Measurements from ENCODE around the gene HSPA1B.
"Not testable (repeated sequence)": the region's sequence is repeated elsewhere in the genome, so short reads cannot be mapped to it uniquely, and the experiment has no call there.

The HSPA1B gene

DNA sequence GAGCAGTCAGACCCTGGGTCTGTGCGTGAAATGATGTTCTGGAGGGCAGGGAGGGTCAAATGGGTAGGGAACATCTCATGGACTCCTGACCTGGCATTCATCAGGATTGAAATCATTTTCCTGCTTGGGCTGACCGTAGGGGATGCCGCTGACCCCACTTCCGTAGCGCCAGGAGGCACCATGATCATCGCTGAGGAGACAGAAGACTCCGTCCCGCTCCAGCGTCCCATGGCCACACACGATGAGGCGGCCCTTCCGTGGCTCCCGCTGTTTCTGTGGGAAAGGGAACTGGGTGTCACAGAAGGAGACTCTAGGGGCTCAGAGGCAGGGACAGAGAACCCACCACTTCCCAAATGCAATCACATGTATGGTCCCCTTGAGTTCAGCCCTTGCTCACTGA, 32.8 kb downstream of the HSPA1B start:
- no peak for DNase-seq

DNA sequence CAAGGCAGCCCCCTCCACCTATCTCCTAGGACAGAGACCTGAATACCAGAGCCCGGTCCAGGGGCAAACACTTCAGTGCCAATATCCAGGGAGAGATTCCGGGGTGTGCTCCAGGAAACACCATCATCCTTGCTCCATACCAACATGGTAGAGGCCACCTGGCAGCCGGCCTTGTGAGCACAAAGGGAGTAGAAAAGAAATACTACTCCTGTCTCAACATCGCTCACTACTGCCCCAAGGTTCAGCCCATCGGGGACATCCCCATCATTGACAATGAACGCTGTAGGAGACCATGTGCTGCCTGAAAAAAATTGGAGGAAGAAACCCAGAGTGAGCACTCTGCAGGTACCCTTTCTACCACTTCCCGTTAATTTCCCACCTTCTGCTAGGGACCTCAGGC, 33.6 kb downstream of the HSPA1B start:
- DNase-seq: no peak

DNA sequence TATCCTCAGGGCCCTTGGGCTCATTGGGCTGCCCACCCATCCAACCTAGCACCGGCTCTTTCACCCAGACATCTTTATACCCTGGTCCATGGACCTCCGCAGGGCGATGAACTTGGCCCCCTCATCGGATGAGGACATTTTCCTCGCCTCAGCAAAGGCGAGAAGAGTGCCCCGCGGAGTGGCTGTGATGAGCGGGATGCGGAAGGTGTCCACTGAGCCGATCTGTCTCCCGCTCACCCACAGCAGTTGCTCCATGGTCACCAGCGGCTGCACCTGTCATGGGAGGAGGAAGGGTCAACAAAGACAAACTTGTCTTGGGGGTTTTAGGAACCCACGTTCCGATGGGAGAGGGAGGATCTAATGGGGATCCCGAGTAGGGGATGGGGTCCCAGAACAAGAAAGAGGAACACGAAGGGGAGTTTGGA, 34.4 kb downstream of the HSPA1B start:
- no peak for DNase-seq

DNA sequence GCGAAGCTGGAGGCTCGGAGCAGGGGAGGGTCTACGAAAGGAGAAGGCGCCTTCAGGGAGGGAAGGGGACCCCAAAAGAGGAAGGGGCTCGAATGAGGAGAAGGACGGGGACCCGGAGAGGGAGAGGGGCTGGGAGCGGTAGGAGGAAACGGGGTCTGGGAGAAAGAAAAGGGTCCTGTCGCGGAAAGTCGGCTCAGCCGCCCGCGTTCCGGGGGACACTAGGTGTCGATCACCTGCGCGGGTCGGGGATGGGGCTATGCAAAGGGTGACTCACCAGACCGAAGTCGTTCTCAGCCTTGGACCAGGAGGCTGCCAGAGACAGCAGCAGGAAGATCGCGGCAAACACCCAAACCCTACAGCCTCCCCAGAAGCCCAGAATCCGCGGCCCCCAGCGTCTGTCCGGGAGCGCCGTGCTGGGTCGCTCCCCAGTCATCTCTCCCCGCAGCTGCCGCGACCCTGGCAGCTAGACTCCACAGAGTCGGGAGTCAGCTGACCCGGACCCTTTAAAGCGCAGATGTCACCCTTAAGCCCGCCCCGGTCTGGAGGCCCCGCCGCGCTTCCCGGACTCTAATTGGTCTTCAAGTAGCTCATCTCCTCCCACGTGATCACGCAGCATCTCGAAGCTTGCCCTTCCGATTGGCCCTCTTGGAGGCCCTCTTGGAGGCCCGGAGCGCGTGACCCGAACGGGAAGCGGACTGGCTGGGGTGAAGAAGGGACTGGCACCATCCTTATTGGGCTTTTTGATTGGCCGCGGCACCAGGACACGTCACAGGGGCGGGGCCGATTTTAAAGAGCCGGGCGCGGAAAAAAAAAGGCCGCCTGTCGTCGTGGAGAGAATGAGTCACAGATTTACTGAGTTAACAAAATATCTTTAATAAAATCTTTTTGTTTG, 35.1 kb downstream of the HSPA1B start, which contains the start of gene NEU1:
NEU1 (minus strand) TSS at position 478 of the 892 bp plus-strand sequence; CDS start at position 433, 45 bp downstream.
- peak; percentile 96 for DNase-seq

DNA sequence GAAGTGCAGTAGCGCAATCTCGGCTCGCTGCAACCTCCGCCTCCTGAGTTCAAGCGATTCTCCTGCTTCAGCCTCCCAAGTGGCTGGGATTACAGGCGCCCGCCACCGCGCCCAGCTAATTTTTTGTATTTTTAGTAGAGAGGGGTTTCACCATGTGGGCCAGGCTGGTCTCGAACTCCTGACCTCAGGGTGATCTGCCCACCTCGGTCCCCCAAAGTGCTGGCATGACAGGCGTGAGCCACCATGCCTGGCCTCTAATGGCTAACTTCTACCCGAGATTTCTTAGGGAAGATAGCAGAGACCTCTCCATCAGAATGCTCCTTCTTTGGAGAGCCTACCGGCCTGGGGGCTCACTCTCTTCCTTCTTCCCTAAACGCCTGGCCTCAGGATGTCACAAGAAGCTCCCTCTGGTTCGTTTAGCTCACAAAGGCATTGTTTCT, 36.6 kb downstream of the HSPA1B start:
- DNase-seq: not testable (repeated sequence)

DNA sequence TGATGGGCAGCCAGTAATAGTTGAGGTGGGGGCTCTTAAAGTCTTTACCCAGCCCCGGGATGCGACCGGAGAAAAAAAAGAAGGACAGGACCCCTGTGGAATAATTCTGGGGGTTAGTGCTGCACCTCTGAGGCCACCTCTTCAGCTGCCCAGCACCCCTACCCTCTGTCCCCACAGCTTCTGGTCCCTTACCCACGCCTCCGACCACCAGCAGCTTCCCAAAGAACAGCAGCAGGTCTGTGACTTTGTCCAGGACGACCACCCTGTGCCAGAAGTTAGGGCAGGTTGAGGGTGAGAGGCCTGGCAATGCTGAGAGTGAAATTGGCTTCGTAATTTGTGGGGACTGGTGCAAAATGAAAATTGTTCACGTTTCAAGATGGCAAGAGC, 37.3 kb downstream of the HSPA1B start:
- DNase-seq: no peak

DNA sequence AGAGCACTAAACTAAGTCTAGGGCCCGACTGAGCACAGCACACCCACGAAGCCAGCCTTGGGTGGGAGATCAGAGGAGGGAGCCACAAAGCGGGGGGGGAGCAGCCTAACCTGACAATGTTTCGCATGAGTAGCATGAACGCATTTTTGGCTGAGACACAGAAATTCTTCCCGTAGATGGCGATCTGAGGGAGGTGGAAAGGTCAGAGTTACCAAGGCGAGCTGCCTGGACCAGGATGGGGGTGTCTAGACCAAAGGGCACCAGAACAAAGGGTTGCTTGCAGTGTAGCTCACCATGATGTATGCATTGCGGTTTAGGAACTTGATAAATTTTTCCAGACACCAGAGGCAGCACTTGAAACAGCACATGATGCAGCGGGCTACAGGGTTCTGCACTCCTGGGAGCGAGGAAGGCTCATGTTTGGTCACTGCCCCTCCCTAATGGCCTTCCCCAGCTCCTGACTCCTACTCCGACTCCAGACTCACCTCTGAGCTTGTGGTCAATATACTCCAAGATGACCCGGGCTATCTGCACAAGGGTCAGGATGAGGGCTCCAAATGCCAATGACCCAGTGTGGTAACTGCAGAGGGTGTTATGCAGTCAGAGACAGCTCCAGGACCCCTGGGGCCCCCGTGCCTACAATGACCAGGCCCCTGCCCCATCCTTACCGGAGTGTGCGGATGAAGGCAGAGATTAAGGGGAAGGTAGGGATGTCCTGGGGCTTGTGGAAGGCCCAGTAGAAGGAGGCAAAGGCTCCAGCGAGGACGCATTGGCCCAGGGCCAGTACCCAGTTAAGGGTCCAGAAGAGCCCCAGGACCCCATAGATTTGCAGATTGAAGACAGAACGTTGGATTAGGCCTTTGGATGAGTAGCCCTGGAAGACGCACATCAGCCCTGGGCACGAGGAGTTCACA, 37.9 kb downstream of the HSPA1B start:
- DNase-seq: no peak

DNA sequence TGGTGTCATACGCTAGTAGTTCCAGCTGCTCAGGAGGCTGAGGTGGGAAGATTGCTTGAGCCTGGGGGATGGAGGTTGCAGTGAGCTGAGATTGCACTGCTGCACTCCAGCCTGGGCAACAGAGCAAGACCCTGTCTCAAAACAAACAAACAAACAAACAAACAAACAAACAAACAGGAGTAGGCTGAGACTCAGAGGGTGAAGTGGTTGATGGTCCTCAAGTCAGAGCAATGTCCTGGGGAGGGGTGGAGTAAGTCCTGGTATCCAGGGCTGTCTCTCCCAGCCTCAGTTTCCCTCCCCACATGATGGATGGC, 41.1 kb downstream of the HSPA1B start:
- not testable (repeated sequence) for DNase-seq

DNA sequence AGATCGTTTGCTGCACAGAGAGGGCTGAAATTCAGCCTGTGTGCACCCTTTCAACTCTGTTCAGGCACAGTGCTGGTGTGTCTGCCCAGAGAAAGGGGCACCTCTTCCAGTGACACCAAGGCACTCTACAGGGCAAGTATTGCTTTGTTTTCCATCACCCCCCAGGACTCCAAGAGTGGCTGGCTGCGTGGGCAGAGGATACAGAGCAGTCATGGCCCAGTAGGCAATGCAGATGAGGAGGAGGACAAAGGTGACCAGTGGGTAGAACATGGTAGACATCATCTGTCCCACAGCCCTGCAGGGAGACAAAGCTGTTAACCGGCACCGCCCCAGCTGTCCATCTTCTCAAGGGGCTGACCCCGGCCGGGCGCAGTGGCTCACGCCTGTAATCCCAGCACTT, 41.8 kb downstream of the HSPA1B start:
- DNase-seq: no peak

DNA sequence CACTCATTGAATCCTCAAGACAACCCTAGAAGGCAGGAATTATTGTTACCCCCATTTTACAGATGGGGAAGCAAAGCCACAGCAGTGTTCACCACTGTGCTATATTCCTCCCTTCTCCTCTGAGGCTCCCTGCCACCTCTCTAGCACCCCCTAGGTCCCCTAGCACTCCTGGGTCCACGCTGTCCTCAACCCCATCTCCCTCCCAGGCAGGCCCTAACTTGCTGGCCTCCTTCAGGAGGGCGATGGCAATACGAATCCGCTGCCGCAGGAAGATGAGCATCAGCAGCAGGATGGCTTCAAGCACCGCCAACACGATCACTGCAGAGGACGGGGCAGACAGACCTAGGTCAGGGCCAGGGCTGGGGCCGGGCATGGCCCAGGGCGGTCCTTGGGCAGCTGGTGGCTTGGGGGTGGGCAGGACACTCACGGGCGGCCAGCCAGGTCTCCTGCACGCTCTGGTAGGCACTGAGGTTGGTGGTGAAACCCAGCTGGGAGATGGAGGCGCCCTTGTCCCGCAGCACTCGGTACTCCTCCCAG, 42.9 kb downstream of the HSPA1B start:
- no peak for DNase-seq

DNA sequence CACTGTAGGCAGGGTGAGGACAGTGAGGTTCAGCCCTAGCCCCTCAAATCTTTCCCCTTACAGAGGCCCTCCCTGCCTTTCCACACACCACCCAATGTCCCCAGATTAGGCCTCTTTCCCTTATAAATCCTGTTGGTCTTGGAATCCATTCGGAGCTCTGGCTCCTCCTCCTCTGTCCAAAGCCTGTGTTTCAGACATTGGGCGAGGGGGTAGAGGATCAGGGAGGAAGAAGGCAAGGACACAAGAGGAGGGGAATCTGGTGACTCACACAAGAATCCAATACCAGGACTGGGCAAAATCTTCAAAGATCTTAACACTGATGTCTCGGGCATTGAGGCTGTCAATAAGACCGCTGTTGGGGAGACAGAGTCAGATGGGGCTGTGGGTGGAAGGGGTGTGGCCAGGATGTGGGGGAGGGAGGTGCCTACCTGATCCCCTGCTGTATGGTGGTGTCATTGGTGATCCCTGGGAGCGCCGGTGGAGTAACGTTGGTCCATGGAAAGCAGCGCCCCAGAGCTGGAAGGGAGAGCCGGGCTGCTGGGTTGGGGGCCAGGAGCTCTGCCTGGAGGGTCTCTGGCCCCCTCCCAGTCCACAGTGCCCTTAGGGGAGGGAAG, 43.6 kb downstream of the HSPA1B start:
- DNase-seq: no peak

DNA sequence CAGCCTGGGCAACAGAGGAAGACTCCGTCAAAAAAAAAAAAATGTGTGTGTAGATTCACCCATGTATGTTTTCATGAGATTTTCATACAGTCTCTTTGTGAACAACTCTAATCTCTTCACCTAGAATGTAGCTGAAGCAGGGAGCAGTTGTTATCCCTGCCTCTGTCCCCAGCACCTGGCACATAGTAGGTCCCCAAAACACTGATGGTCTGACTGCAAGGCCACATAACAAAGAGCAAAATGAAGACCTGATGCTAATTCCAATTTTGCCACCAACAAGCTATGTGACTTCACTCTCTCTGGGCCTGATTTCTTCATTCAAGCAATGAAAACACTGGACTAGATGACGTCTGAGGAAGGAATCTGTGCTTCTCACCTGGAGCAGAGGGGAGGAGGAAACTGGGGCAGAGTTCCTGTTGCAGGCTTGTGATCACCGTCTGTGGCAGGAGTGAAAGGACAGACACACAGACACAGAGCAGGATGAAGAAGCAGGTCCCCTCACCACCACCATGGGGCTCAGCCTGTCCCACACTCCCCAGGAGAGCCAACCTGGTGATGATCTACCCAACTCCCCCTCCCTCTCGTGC, 46.6 kb downstream of the HSPA1B start:
- DNase-seq: no peak

DNA sequence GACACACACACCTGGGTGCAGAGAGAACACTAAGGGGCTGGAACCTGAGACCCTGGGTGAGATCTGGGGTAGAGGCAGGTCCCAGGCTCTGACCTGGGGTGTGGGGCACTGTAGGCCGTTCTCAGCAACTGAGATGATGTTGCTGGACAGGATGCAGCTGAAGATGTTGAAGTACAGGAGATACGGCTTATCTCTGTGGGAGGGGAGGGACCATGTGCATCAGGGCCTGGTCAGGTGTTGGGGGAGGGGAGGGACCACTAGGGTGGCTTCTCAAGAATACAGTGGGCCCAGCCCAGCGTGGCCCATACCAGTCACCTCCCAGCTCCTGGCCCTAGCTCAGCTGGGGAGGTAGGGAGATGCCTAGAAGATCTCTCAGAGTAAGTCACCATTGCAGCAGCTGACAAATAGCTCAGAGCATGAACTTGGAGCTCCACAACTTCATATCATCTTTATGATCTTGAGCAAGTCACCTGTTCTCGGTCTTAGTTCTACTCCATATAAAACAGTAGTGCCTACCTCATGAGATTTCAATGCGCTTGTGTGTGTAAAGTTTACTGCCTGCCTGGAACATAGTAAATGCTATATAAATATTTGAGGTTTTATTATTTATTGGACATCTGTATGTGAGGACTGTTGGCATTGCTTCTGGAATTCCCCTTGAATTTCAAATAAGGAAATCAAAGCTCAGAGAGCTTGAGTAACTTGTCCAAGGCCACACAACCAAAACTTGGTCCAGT, 47.5 kb downstream of the HSPA1B start:
- no peak for DNase-seq

DNA sequence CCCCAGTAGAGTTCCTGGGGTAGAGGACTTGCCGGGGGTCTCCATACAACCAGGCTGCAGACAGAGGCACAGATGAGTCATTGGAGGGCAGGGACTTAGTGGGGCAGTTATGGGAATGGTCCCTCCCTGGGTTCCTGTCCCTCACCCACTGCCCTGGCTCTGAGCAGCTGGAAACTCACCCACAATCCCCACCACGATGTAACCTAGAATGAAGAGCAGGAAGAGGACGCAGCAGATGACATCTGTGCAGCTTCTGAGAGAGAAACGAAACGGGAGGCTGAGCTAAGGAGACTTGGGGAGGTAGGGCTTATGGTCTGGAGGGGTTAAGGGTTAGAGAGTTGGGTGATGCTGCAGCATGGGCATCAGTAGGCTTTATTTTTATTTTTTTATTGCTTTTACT, 48.3 kb downstream of the HSPA1B start:
- DNase-seq: no peak

DNA sequence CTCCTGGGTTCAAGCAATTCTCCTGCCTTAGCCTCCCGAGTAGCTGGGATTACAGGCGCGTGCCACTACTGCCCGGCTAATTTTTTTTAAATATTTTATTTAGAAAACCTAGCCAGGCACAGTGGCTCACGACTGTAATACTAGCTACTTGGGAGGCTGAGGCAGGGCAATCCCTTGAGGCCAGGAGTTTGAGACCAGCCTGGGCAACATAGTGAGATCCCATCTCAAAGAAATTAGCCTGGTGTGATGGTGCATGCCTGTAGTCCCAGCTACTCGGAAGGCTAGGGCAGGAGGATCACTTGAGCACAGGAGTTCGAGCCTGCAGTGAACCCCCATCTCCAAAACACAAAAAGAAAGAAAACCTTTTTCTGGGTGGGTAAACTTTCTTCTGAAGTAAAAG, 48.8 kb downstream of the HSPA1B start:
- DNase-seq: no peak

DNA sequence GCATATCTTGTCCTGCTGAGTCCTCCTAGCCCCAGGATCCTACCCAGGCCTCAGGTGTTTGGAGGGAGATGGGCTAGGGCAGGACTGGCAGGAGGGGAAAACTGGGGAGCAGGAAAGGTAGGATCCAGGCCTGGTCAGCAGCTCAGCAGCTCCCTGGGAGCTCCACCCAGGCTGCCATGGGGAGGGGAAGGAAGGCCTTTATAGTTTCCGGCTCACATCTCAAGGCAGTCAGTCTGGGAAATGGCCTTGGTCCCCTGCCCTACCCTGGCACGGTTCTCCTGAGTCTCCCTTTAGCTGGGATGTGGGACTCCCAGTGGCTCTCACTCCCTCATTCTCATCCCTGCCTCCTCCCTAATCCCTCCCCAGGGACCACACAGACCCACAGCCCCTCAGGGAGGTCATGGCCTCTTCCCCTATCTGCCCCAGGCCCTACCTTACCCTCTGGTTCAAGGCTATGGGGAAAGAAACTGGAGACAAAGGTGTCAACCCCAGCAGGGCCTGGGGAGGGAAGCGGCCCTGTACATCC, 49.6 kb downstream of the HSPA1B start:
- DNase-seq: no peak

DNA sequence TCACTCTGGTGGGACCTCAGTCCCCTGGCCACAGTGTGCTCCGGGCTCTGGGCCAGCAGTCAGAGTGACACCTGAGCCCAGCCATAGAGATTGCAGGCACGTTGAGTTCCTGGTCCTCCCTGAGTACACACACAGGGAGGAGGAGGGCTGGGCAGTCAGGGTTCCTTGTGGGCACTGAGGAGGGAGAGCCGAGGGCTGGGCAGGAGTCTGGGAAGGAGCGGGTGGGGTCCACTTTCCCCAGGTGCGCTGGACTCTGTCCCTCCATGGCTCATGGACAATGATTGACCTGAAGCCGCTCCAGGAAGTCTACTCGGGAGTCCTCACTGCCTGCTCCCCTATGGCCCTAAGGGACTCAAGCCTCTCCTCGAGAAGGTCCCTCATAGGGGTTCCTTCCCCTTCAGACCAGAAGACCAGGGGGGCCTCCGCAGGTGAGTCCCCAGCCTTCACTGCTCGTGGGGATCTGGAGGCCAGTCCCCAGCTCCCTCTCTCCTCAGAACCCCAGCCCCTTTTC, 50.2 kb downstream of the HSPA1B start:
- no peak for DNase-seq

DNA sequence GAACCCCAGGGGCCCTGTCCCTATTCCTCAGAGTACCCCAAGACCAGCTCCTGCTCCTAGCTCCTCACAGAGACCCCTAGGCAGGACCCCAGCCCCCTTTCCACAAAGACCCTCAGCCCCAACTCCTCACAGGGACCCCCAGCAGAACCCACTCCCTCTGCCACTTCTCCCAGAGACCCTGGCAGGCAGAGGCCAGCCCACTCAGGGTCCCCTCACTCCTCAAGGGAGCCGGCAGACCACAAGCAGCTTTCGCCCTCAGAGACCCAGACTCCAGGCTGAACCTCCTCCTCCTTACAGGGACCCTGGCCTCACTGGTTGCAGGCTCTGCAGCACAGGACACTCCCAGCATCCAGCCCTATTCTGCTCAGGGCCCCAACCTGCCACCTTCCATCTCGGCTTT, 50.7 kb downstream of the HSPA1B start:
- DNase-seq: no peak

DNA sequence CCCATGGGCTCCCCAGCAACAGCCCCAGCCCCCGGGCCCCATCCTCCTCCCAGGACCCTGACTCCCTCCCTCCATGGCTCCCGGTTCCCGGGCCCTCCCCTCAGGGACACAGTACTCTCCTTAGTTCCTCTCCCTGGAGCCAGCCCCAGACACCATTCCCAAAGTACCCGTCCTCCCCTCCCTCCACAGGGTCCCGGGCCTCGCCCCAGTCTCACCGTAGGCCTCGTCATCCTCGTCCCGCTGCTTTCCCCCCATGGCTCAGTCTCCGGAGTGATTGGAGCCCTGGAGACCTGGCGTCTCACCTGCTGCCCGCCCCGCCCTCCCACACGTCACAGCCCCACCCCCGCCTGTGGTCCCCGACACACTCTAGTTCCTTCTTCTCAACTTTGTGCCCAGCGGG, 51.2 kb downstream of the HSPA1B start, which contains the start of gene SLC44A4:
SLC44A4 (minus strand) TSS at position 272 of the 400 bp plus-strand sequence; CDS start at position 255, 17 bp downstream.
- no peak for DNase-seq

DNA sequence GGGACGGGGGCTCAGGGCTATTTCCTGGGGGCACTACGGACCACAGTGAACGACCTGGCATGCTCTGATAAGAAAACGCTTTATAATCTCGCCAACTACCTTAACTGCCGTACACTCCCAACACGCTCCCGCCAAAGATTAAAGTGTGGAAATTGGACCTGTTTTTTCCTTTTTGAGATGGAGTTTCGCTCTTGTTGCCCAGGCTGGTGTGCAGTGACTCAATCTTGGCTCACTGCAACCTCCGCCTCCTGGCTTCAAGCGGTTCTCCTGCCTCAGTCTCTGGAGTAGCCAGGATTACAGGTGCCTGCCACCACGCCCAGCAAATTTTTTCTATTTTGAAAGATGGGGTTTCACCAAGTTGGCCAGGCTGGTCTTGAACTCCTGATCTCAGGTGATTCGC, 51.6 kb downstream of the HSPA1B start:
- no peak for DNase-seq

Data from activated CD8-positive, alpha-beta memory T cell treated with anti-CD3 and anti-CD28 coated beads, Interleukin-2, amount 50 U/mL, for 4 hours (primary cell).